Neural progenitor cell (in vitro differentiated cells): ENCODE results near the gene TCF7. TPM values are rescaled to one million over a fixed set of nuclear protein-coding genes. Genes with fewer than 3 reads are reported as not detected.

ENCODE experiments used
- DNase-seq: peaks from one replicate; pipeline ENCODE4 v3.0.0-alpha.2; 2016; ENCODE audit warnings: low spot score
- H2AFZ ChIP-seq: fragments of 200-600 bp; sonication (generic); replicated peaks from 2 replicates; pipeline ENCODE4 v1.6.1; 2016; ENCODE audit warnings: antibody characterized with exemption
- H3F3A ChIP-seq: fragments of 200-600 bp; sonication (generic); 2 replicates; pipeline ENCODE4 v1.6.1; 2016; ENCODE audit warnings: antibody characterized with exemption, low read depth
- H3K27ac ChIP-seq: fragments of 200-600 bp; sonication (generic); 2 replicates; pipeline ENCODE4 v1.5.1; 2016; ENCODE audit warnings: mild to moderate bottlenecking
- H3K27me3 ChIP-seq: fragments of 200-600 bp; sonication (generic); 2 replicates; pipeline ENCODE4 v1.6.1; 2016; ENCODE audit warnings: mild to moderate bottlenecking, moderate library complexity
- H3K36me3 ChIP-seq: fragments of 200-600 bp; sonication (generic); 2 replicates; pipeline ENCODE4 v1.5.1; 2016
- H3K4me1 ChIP-seq: fragments of 200-600 bp; sonication (generic); 2 replicates; pipeline ENCODE4 v1.6.1; 2016; ENCODE audit warnings: mixed run types
- H3K4me2 ChIP-seq: fragments of 200-600 bp; sonication (generic); 2 replicates; pipeline ENCODE4 v1.6.1; 2016
- H3K4me3 ChIP-seq: fragments of 200-600 bp; sonication (generic); 2 replicates; pipeline ENCODE4 v1.5.1; 2016
- H3K79me2 ChIP-seq: fragments of 200-600 bp; sonication (generic); 2 replicates; pipeline ENCODE4 v1.6.1; 2016; ENCODE audit warnings: low read depth
- H3K9ac ChIP-seq: fragments of 200-600 bp; sonication (generic); 2 replicates; pipeline ENCODE4 v1.6.1; 2016
- H3K9me3 ChIP-seq: fragments of 200-600 bp; sonication (generic); 2 replicates; pipeline ENCODE4 v1.5.1; 2016; ENCODE audit warnings: low read depth
- H4K20me1 ChIP-seq: fragments of 200-600 bp; sonication (generic); 2 replicates; pipeline ENCODE4 v1.6.1; 2016; ENCODE audit warnings: low read depth
- H3K27ac Mint-ChIP-seq: 3 replicates; pipeline ENCODE4 v1.8.0; 2021; ENCODE audit warnings: mixed read lengths
- H3K27me3 Mint-ChIP-seq: 2 replicates; pipeline ENCODE4 v1.8.0; 2022; ENCODE audit warnings: low read depth, mild to moderate bottlenecking, inconsistent platforms, moderate library complexity, mixed read lengths; ENCODE audit not compliant: insufficient read depth
- H3K36me3 Mint-ChIP-seq: 3 replicates; pipeline ENCODE4 v1.8.0; 2021; ENCODE audit warnings: mixed read lengths
- H3K4me1 Mint-ChIP-seq: 3 replicates; pipeline ENCODE4 v1.8.0; 2021; ENCODE audit warnings: mixed read lengths
- H3K4me3 Mint-ChIP-seq: 3 replicates; pipeline ENCODE4 v1.8.0; 2021; ENCODE audit warnings: mild to moderate bottlenecking, moderate library complexity, mixed read lengths
- H3K9me3 Mint-ChIP-seq: 3 replicates; pipeline ENCODE4 v1.8.0; 2020; ENCODE audit warnings: mixed read lengths
- EZH2 ChIP-seq: fragments of 200-600 bp; sonication (generic); IDR thresholded peaks from 2 replicates; pipeline ENCODE4 v1.6.1; 2017; ENCODE audit warnings: antibody characterized with exemption, mild to moderate bottlenecking, moderate library complexity
- EZH2phosphoT487 ChIP-seq: fragments of 200-600 bp; sonication (generic); IDR thresholded peaks from 2 replicates; pipeline ENCODE4 v1.6.1; 2017; ENCODE audit warnings: antibody characterized with exemption
- total RNA-seq: library from RNA; depleted of rRNA; stranded (reverse); fragments of >200 nt; gene quantifications from 2 replicates; pipeline ENCODE4 v1.2.3, GENCODE V29; 2015; ENCODE audit warnings: low replicate concordance
- TF ChIP-seq, protein P1 (sequence below): fragments of 200-600 bp; sonication (generic); IDR thresholded peaks from 2 replicates; pipeline ENCODE4 v1.5.1; 2017; ENCODE audit warnings: antibody characterized with exemption, mild to moderate bottlenecking

TCF7 gene
- total RNA-seq, 1 donor from 2014 or later = 0.73 TPM

DNA sequence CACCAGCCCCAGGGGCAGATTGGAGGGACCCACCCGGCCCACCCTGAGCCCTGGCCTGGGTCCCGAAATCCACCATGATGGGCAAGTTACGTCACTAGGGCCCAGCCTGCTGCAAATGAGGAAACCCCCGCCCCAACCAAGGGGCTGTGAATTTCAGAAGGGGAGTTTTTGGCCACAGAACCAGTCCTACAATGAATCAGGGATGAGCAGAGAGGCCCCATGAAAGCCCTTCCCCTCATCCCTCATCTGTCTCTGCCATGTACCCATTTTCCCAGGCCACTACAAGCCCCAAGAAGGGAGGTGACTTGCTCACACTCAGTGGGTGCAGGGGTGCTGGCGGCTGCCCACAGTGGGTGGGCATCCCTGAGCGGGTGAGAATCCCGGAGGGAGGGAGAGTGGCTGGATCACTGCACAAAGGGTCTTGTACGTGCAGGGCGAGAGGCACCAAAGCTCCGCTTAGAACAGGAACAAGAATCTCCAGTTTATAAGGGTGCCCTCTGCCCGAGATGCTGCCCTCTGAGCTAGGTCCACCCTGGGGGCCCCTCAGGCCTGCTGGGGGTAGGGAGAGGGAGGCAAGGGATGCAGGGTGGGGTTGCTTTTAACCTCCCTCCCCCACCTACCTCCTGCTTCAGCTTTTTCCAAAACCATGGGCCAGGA is 10.4 kb upstream of the TCF7 start:
- peaks cover 18% of the 10 kb centered on the region for H3F3A ChIP-seq
- Mint-ChIP-seq H3K27ac (no peak overlapping the region), H3K27me3 (peaks cover 11% of the 10 kb centered on the region), H3K4me1 (peaks cover 24% of the 10 kb centered on the region), H3K4me3 (no peak overlapping the region), H3K36me3 (no peaks in the 10 kb centered on the region), H3K9me3 (no peaks in the 10 kb centered on the region)
- H3K79me2 ChIP-seq = no peaks in the 10 kb centered on the region
- H3K27me3 ChIP-seq = no peaks in the 10 kb centered on the region
- no peak overlapping the region for H3K27ac ChIP-seq
- H3K36me3 ChIP-seq = no peaks in the 10 kb centered on the region
- H3K4me3 ChIP-seq = no peak overlapping the region
- peaks cover 14% of the 10 kb centered on the region for H3K4me1 ChIP-seq
- H4K20me1 ChIP-seq = no peaks in the 10 kb centered on the region
- DNase-seq = no peak
- no peaks in the 10 kb centered on the region for H3K9me3 ChIP-seq
- H2AFZ ChIP-seq = no peak overlapping the region
- TF ChIP-seq EZH2 (no peak), EZH2phosphoT487 (no peak)
- TF ChIP-seq, protein P1, sequence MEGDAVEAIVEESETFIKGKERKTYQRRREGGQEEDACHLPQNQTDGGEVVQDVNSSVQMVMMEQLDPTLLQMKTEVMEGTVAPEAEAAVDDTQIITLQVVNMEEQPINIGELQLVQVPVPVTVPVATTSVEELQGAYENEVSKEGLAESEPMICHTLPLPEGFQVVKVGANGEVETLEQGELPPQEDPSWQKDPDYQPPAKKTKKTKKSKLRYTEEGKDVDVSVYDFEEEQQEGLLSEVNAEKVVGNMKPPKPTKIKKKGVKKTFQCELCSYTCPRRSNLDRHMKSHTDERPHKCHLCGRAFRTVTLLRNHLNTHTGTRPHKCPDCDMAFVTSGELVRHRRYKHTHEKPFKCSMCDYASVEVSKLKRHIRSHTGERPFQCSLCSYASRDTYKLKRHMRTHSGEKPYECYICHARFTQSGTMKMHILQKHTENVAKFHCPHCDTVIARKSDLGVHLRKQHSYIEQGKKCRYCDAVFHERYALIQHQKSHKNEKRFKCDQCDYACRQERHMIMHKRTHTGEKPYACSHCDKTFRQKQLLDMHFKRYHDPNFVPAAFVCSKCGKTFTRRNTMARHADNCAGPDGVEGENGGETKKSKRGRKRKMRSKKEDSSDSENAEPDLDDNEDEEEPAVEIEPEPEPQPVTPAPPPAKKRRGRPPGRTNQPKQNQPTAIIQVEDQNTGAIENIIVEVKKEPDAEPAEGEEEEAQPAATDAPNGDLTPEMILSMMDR = no peak
- H3K4me2 ChIP-seq = no peak overlapping the region
- H3K9ac ChIP-seq = no peak overlapping the region

DNA sequence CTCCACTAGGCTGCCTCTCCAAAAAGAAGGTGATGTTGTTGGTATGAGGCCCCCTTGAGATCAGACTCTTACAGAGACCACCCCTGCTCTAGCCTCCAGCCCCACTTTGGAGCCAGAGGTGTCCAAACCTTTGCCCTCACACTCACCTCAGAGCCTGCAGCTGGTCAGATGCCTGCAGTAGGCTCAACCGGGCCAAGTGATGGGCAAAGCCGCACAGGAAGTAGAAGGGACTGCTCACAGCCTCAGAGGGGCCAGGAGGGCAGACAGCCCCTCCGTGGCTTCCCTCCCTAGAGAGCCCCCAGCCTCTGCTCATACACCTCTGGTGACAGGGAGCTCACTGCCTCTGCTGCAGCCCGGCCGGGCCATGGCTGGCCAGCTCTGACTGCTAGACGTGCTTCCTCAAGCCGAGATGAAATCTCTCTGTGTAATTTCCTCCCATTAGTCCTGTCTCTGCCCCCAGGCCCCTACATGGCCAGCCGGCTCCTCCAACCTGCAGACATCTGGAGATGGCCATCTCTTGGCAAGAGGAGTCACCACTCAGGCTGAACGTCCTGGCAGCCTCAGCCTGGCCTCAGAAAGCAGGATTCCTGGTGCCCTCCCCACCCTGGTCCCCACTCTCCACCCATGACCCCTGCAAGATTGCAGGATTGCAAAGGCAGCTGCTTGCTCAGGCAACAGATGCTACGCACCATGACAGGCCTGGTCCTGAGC is 7.3 kb upstream of the TCF7 start:
- Histone ChIP-seq H3K27ac (no peak overlapping the region), H3K4me1 (no peaks in the 10 kb centered on the region), H3K4me3 (no peak overlapping the region), H3K9me3 (no peaks in the 10 kb centered on the region), H3K4me2 (no peak overlapping the region), H3F3A (no peaks in the 10 kb centered on the region), H2AFZ (no peak overlapping the region), H3K36me3 (no peaks in the 10 kb centered on the region), H3K27me3 (peaks cover 21% of the 10 kb centered on the region), H4K20me1 (no peaks in the 10 kb centered on the region), H3K79me2 (no peaks in the 10 kb centered on the region), H3K9ac (no peak overlapping the region)
- peaks cover 8% of the 10 kb centered on the region for H3K27me3 Mint-ChIP-seq
- TF ChIP-seq, protein P1 = no peak
- TF ChIP-seq EZH2 (no peak), EZH2phosphoT487 (no peak)
- H3K4me1 Mint-ChIP-seq = peaks cover 9% of the 10 kb centered on the region
- H3K36me3 Mint-ChIP-seq = no peaks in the 10 kb centered on the region
- no peak for DNase-seq
- H3K9me3 Mint-ChIP-seq = no peaks in the 10 kb centered on the region
- H3K27ac Mint-ChIP-seq = no peak overlapping the region
- no peak overlapping the region for H3K4me3 Mint-ChIP-seq

DNA sequence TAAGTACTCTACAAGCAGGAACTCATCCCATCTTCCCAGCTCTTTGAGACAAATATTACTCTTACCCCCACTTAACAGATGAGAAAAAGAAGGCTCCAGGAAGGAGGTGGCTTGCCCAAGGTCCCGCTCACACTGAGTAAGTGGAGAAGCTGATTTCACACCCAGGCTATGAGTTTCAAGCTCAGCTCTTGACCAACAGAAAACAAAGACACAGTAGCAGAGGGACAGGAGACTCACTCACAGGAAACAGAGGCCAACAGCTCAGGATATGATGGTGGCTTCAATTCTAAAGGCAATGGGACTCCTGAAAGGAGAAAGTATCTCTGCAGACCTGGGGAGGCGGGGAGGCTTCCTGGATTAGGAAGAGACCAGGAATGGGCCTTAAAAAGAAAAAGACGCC is 6.7 kb upstream of the TCF7 start:
- H3K4me1 Mint-ChIP-seq = peaks cover 8% of the 10 kb centered on the region
- no peak for DNase-seq
- H3K4me3 ChIP-seq = no peak overlapping the region
- no peak overlapping the region for H2AFZ ChIP-seq
- H3K4me1 ChIP-seq = no peaks in the 10 kb centered on the region
- no peaks in the 10 kb centered on the region for H3K9me3 Mint-ChIP-seq
- H3K79me2 ChIP-seq = no peaks in the 10 kb centered on the region
- H3K27me3 Mint-ChIP-seq = peaks cover 8% of the 10 kb centered on the region
- H3K36me3 Mint-ChIP-seq = no peaks in the 10 kb centered on the region
- no peak overlapping the region for H3K27ac Mint-ChIP-seq
- no peak overlapping the region for H3K9ac ChIP-seq
- no peak overlapping the region for H3K27ac ChIP-seq
- H3K27me3 ChIP-seq = peaks cover 28% of the 10 kb centered on the region
- H3K36me3 ChIP-seq = no peaks in the 10 kb centered on the region
- H4K20me1 ChIP-seq = peaks cover 2% of the 10 kb centered on the region
- H3F3A ChIP-seq = no peaks in the 10 kb centered on the region
- no peak overlapping the region for H3K4me2 ChIP-seq
- TF ChIP-seq, protein P1 = no peak
- no peak for TF ChIP-seq EZH2
- TF ChIP-seq EZH2phosphoT487 = no peak
- no peaks in the 10 kb centered on the region for H3K9me3 ChIP-seq
- peak overlapping the region; percentile 33 for H3K4me3 Mint-ChIP-seq
